ENCODE measurements around the gene GPC6.

DNA sequence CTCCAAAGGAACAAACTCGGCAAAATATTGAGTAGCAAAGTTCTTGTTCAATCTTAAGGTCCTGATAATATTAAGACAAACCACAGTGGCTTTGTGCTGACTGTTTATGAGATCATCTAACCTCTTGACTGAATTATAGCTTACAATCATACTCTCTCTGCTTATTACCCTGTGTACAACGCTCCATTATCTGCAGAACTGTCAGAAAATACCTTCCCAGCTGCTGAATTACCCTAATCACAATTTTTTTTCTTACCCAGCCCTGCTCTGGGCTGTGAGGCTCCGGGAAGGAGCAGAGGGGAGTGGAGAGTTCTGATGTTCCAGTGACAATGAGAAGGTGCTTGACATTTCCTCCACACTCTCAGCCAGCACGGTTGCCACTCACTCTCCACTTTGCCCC, 1188.1 kb downstream of the GPC6 start:
- TF ChIP-seq NFRKB (IDR thresholded peaks at IDR 0.05), result no peak
- TF ChIP-seq LEF1 (IDR thresholded peaks at IDR 0.05; ENCODE audit: borderline replicate concordance), result no peak
- TF ChIP-seq SUZ12 (IDR thresholded peaks at IDR 0.05), result no peak
- TF ChIP-seq FOXM1 (IDR thresholded peaks at IDR 0.05; ENCODE audit: borderline replicate concordance), result no peak
- TF ChIP-seq TARDBP (IDR thresholded peaks at IDR 0.05), result no peak
- TF ChIP-seq L3MBTL2 (conservative IDR thresholded peaks at IDR 0.05), result no peak
- TF ChIP-seq FOXA1 (IDR thresholded peaks at IDR 0.05), result no peak
- no peak for TF ChIP-seq HDGF (IDR thresholded peaks at IDR 0.05; ENCODE audit: borderline replicate concordance)
- TF ChIP-seq FOXK2 (IDR thresholded peaks at IDR 0.05), result no peak
- no peak for TF ChIP-seq ARNT (IDR thresholded peaks at IDR 0.05)
- no peak for TF ChIP-seq BHLHE40 (IDR thresholded peaks at IDR 0.05; ENCODE audit: borderline replicate concordance)
- no peak for TF ChIP-seq SP1 (IDR thresholded peaks at IDR 0.05)
- TF ChIP-seq, protein P1, sequence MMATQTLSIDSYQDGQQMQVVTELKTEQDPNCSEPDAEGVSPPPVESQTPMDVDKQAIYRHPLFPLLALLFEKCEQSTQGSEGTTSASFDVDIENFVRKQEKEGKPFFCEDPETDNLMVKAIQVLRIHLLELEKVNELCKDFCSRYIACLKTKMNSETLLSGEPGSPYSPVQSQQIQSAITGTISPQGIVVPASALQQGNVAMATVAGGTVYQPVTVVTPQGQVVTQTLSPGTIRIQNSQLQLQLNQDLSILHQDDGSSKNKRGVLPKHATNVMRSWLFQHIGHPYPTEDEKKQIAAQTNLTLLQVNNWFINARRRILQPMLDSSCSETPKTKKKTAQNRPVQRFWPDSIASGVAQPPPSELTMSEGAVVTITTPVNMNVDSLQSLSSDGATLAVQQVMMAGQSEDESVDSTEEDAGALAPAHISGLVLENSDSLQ (IDR thresholded peaks at IDR 0.05), result no peak
- TF ChIP-seq ELF4 (IDR thresholded peaks at IDR 0.05), result no peak
